A549 (cell line): ENCODE measurements around the gene SPP1. TPM values are rescaled to one million over a fixed set of nuclear protein-coding genes. Genes with fewer than 3 reads are reported as not detected.

ENCODE experiments used
- ATAC-seq, 2 experiments: fragments of 200-7000 bp in 1 of 2; fragments of >200 bp in 1 of 2; cut with Nextera tagmentation in 1 of 2; cut with Tn5 transposase in 1 of 2; 3 replicates each; pipeline versions ENCODE4 v1.8.0 to v1.9.1; 2018 to 2020; ENCODE audit warnings: mild to moderate bottlenecking in 1 of 2, moderate library complexity in 1 of 2
- CTCF ChIA-PET: fragments of 300-600 bp; sonication (Branson Sonifier 250); formaldehyde crosslinking; extraction: SDS; loops from one replicate; lab custom pipeline; 2021; ENCODE audit warnings: antibody characterized with exemption, inconsistent platforms; lab: Yijun Ruan, JAX
- POLR2A ChIA-PET: fragments of 350-600 bp; formaldehyde crosslinking; extraction: SDS; loops from one replicate; lab custom pipeline; 2021; ENCODE audit warnings: antibody characterized with exemption, inconsistent platforms; lab: Yijun Ruan, JAX
- DNase-seq, 2 experiments: peaks; one replicate each; pipeline versions ENCODE4 v3.0.0 to v3.0.0-alpha.2; 2011 to 2016; ENCODE audit warnings: low read depth in 1 of 2, low spot score in 1 of 2
- FAIRE-seq: peaks from 2 replicates; lab custom pipeline; 2011; peaks lifted over from hg19 to GRCh38; lab: Jason Lieb, UNC
- H3K27ac ChIP-seq, 2 experiments: fragments of >200 bp; sonication (Bioruptor Twin); formaldehyde crosslinking; 3 replicates each; pipeline ENCODE4 v1.5.1; 2016 to 2017
- H3K4me1 ChIP-seq: fragments of >200 bp; sonication (Bioruptor Twin); formaldehyde crosslinking; 3 replicates; pipeline ENCODE4 v1.6.1; 2016
- H3K4me2 ChIP-seq: fragments of >200 bp; sonication (Bioruptor Twin); formaldehyde crosslinking; 3 replicates; pipeline ENCODE4 v1.6.1; 2016
- H3K4me3 ChIP-seq: fragments of >200 bp; sonication (Bioruptor Twin); formaldehyde crosslinking; 3 replicates; pipeline ENCODE4 v1.5.1; 2016
- H3K9me3 ChIP-seq: fragments of >200 bp; sonication (Bioruptor Twin); formaldehyde crosslinking; 3 replicates; pipeline ENCODE4 v1.6.1; 2016
- CBX2 ChIP-seq: fragments of 200-600 bp; sonication (generic); IDR thresholded peaks from 2 replicates; pipeline ENCODE4 v1.6.1; 2016; ENCODE audit warnings: low read depth, mild to moderate bottlenecking, borderline replicate concordance
- CBX8 ChIP-seq: fragments of 200-600 bp; sonication (generic); IDR thresholded peaks from 2 replicates; pipeline ENCODE4 v1.6.1; 2016
- CTCF ChIP-seq: fragments of >200 bp; sonication (Bioruptor Twin); formaldehyde crosslinking; IDR thresholded peaks from 3 replicates; pipeline ENCODE4 v1.5.1; 2016
- FOSB ChIP-seq: fragments of 250-450 bp; sonication (Bioruptor Pico); IDR thresholded peaks from 2 replicates; pipeline ENCODE4 v1.5.0; 2020; ENCODE audit warnings: mild to moderate bottlenecking, moderate library complexity
- FOSL2 ChIP-seq, 2 experiments: fragments of 450-650 bp in 1 of 2; fragments of >200 bp in 1 of 2; sonication (Bioruptor Twin) in 1 of 2; formaldehyde crosslinking; IDR thresholded peaks; 2 replicates each; pipeline versions ENCODE4 v1.5.0 to v1.6.1; 2016 to 2020; ENCODE audit warnings: mild to moderate bottlenecking in 1 of 2, moderate library complexity in 1 of 2
- FOXS1 ChIP-seq: fragments of 250-450 bp; sonication (Bioruptor Pico); IDR thresholded peaks from 2 replicates; pipeline ENCODE4 v1.5.0; 2020; ENCODE audit warnings: mild to moderate bottlenecking, moderate library complexity
- HEYL ChIP-seq: fragments of 250-450 bp; sonication (Bioruptor Pico); IDR thresholded peaks from 2 replicates; pipeline ENCODE4 v1.8.0; 2021; ENCODE audit warnings: mild to moderate bottlenecking, moderate library complexity
- MAFK ChIP-seq: fragments of 450-650 bp; IDR thresholded peaks from 2 replicates; pipeline ENCODE4 v1.6.1; 2014; ENCODE audit not compliant: partially characterized antibody
- MAZ ChIP-seq: fragments of 150-350 bp; IDR thresholded peaks from 2 replicates; pipeline ENCODE4 v1.6.1; 2014; ENCODE audit warnings: antibody characterized with exemption, low read depth, low read length, borderline replicate concordance
- PHF8 ChIP-seq: fragments of 200-600 bp; sonication (generic); IDR thresholded peaks from 2 replicates; pipeline ENCODE4 v1.6.1; 2016; ENCODE audit warnings: low read depth, mild to moderate bottlenecking, antibody characterized with exemption, moderate library complexity, borderline replicate concordance
- RAD21 ChIP-seq, 2 experiments: fragments of >200 bp in 1 of 2; sonication (Bioruptor Twin) in 1 of 2; formaldehyde crosslinking in 1 of 2; IDR thresholded peaks in 1 of 2; conservative IDR thresholded peaks in 1 of 2; 2 replicates in 1 of 2; 3 replicates in 1 of 2; pipeline ENCODE4 v1.6.1; 2012 to 2018; ENCODE audit warnings: inconsistent platforms in 1 of 2
- RCOR1 ChIP-seq: fragments of 150-350 bp; IDR thresholded peaks from 2 replicates; pipeline ENCODE4 v1.6.1; 2014; ENCODE audit warnings: antibody characterized with exemption, low read length, low read depth
- TP53 ChIP-seq: fragments of 250-450 bp; sonication (Bioruptor Pico); IDR thresholded peaks from 2 replicates; pipeline ENCODE4 v1.5.0; 2021; ENCODE audit warnings: mild to moderate bottlenecking, moderate library complexity
- USF2 ChIP-seq: fragments of 450-650 bp; IDR thresholded peaks from 2 replicates; pipeline ENCODE4 v1.6.1; 2014; ENCODE audit warnings: antibody characterized with exemption
- ZSCAN20 ChIP-seq: fragments of 250-450 bp; sonication (Bioruptor Pico); IDR thresholded peaks from 2 replicates; pipeline ENCODE4 v1.8.0; 2022; ENCODE audit warnings: mild to moderate bottlenecking, moderate library complexity
- WGBS: methylation state at CpG from one replicate; pipeline ENCODE4 v1.1.6; 2017; ENCODE audit errors: missing lambda C conversion rate; 5-methylcytosine and 5-hydroxymethylcytosine counted together
- polyA plus RNA-seq, 4 experiments: library from polyadenylated mRNA; depleted of rRNA in 3 of 4; stranded (reverse); fragments of >200 nt; fragmentation: RNase III in 1 of 4; extraction: RNeasy Plus Mini Kit Qiagen cat#74134 plus additional on column Dnase treatment in 1 of 4; gene quantifications; 2 replicates in 3 of 4; 3 replicates in 1 of 4; pipeline ENCODE4 v1.2.3, GENCODE V29; 2011 to 2017
- TF ChIP-seq, protein P1 (sequence below): IDR thresholded peaks from 2 replicates; pipeline ENCODE4 v1.6.1; 2012

SPP1 gene
- polyA plus RNA-seq, 2 of the 4 experiments (the other 2 are of a cell fraction): 226 to 415 TPM

DNA sequence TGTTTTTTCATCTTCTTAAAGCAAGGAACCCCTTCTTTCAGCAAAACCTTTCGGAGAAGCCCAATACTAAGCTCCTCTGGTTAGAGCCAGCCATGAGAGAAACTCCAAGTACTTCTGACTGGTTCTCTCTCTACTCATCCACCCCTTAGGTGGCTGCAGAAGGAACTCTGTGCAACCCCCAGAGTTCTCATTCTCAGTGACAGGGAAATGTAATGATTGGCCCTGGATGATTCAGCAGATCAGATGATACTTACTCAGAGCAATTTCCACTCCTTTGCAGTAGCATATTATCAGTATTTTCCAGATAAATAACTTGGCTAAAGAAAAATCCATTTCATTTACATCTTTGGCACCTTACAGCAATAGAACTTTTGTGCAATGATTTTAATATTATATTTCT, 3.2 kb downstream of the SPP1 start:
- H3K9me3 ChIP-seq: no peaks in the 10 kb centered on the region
- POLR2A ChIA-PET: interaction anchor here (0.7 kb wide), 1 partner anchor 36 kb away, joined by 11 read pairs; no protein-coding TSS in a partner anchor
- H3K4me1 ChIP-seq: peaks cover 30% of the 10 kb centered on the region
- WGBS: 62% methylated on average over 1 of the region's 1 CpG
- peak overlapping the region; percentile 82 to 88 for H3K27ac ChIP-seq
- peak in 1 of 2 experiments; percentile 40 for DNase-seq
- ATAC-seq: peak; percentile 65 to 87
- peak overlapping the region; percentile 24; the same call in 2 of the 3 replicates for H3K4me3 ChIP-seq
- H3K4me2 ChIP-seq: peak overlapping the region; percentile 81
- TF ChIP-seq USF2 (no peak), FOSL2 (IDR thresholded peaks at IDR 0.05) (no peak), FOSL2 (CRISPR knock-in tag; IDR thresholded peaks at IDR 0.05) (peak; percentile 25; the same call in 1 of the 2 replicates), MAFK (peak; percentile 47)
- CTCF ChIA-PET: interaction anchor here (0.6 to 9.2 kb wide), 2 partner anchors 127 to 496 kb away, joined by 3 to 142 read pairs; no protein-coding TSS in a partner anchor
- no peak for FAIRE-seq

- Histone ChIP-seq H3K4me1 (peaks cover 19% of the 10 kb centered on the region), H3K9me3 (no peaks in the 10 kb centered on the region), H3K27ac (peak overlapping the region; percentile 82 to 88), H3K4me3 (no peak overlapping the region), H3K4me2 (peak overlapping the region; percentile 81; the same call in 2 of the 3 replicates)
- CTCF ChIA-PET: interaction anchor here (9.2 kb wide), 1 partner anchor 128 kb away, joined by 142 read pairs; no protein-coding TSS in a partner anchor
- TF ChIP-seq RCOR1: no peak
- TF ChIP-seq FOSB (CRISPR knock-in tag): no peak
- no peak for TF ChIP-seq PHF8
- no peak for TF ChIP-seq FOXS1
- DNase-seq: no peak
- FAIRE-seq: no peak
- ATAC-seq: no peak
- 83% methylated on average over 1 of the region's 1 CpG for WGBS
- POLR2A ChIA-PET: no interaction called here
These were observed 4.3 kb downstream of the SPP1 start for GRCh38 chr4:87979810-87980209.

DNA sequence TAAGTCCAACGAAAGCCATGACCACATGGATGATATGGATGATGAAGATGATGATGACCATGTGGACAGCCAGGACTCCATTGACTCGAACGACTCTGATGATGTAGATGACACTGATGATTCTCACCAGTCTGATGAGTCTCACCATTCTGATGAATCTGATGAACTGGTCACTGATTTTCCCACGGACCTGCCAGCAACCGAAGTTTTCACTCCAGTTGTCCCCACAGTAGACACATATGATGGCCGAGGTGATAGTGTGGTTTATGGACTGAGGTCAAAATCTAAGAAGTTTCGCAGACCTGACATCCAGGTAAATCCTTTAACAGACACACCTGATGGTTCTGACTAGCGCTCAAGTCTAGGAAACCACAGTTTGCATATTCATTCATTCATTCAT, 6.0 kb downstream of the SPP1 start:
- no peak for DNase-seq
- WGBS: 88% methylated on average over 8 of the region's 8 CpGs

DNA sequence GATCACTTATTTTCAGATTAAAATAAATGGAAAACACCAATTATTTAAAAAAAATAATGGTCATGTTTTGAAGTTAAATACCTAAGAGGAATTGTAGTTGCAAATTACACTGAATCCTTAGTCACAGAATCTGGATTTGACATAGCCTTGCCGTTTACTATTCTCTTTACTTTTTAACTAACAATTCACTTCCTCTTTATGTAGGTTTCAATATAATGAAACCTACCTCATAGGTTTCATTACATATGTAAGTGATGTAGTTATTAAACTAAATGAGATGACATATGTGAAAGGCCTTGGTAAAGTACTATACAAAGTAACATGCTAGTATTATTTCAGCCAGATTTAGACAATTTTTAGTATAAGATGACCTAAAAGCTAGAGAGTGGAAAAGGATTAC, 6.5 kb downstream of the SPP1 start:
- H3K27ac ChIP-seq: no peak overlapping the region
- WGBS: 84% methylated on average over 1 of the region's 1 CpG
- ChIA-PET POLR2A (no interaction called here), CTCF (no interaction called here)
- peaks cover 21% of the 10 kb centered on the region for H3K4me1 ChIP-seq
- no peak for FAIRE-seq
- no peak for ATAC-seq
- H3K9me3 ChIP-seq: no peaks in the 10 kb centered on the region
- DNase-seq: no peak
- no peak overlapping the region for H3K4me3 ChIP-seq
- no peak overlapping the region for H3K4me2 ChIP-seq
- TF ChIP-seq TP53: no peak

More for the DNA sequence above, 6.0 kb downstream of the SPP1 start:
- no peaks in the 10 kb centered on the region for H3K9me3 ChIP-seq
- TF ChIP-seq FOSL2 (IDR thresholded peaks at IDR 0.05): no peak
- no peak for TF ChIP-seq FOSL2 (CRISPR knock-in tag; IDR thresholded peaks at IDR 0.05)
- no peak for TF ChIP-seq MAZ
- no peak for TF ChIP-seq PHF8
- TF ChIP-seq, protein P1, sequence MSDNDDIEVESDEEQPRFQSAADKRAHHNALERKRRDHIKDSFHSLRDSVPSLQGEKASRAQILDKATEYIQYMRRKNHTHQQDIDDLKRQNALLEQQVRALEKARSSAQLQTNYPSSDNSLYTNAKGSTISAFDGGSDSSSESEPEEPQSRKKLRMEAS: no peak
- TF ChIP-seq CBX2: no peak
- no peak for TF ChIP-seq HEYL (CRISPR knock-in tag)
- no peak for TF ChIP-seq CBX8
- TF ChIP-seq ZSCAN20: no peak
- no peak for TF ChIP-seq CTCF
- no peak for TF ChIP-seq RAD21 (conservative IDR thresholded peaks at IDR 0.05 in 1 of 2, IDR thresholded peaks at IDR 0.05 in 1 of 2)
- POLR2A ChIA-PET: no interaction called here
- no peak overlapping the region for H3K4me2 ChIP-seq
- H3K4me1 ChIP-seq: peaks cover 22% of the 10 kb centered on the region
- FAIRE-seq (no peak), ATAC-seq (no peak)
- H3K4me3 ChIP-seq: no peak overlapping the region
- CTCF ChIA-PET: no interaction called here
- H3K27ac ChIP-seq: no peak overlapping the region
